ENCODE results near the gene BLCAP.
A peak's percentile ranks its signal among the peaks of the same experiment; 100 is the strongest.
"Not testable (repeated sequence)": the region's sequence is repeated elsewhere in the genome, so short reads cannot be mapped to it uniquely, and the experiment has no call there.

The BLCAP gene, protein sequence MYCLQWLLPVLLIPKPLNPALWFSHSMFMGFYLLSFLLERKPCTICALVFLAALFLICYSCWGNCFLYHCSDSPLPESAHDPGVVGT

DNA sequence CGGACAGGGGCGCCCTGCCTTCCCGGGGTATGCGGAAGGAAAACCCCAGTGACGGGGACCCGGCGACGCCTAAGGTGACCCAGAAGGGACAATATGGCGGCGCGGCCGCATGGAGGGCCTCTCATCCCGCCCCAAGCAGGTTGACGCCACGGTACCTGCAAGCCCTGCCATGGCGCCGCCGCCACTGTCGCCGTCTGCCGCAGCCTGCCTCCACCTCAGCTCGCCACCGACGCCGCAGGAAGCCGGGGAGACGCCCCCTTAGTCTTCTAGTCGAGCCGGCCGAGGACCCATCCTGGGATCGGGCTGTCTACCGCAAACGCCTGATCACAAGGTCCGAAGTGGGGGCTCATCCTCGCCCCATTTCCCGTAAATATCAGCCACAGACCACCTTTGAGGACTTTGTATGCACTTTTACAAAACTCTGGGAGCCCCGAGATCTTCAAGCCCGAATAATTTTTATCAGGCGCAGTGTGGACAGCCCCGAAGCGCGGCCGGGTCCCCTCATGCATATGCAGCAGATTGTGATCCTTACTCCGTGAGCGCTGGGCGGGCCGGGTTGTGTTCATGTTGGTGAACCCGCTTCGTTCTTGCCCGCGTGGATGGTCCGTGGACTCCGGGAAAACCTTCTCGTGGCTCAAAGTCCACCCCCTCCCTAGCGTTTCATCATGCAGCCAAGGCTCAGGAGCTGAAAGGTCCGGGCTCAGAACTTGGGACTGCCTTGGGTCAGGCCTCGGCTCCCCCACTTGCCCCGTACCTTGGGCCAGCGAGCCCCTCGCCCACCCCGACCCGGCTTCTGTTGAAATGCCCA lies at the start of gene BLCAP:
BLCAP (minus strand) TSS at position 239 of the 808 bp plus-strand sequence. CDS start 8,702 bp downstream, outside the sequence.
- DNase-seq (ENCODE audit: low read depth in 1 of 2, low spot score in 1 of 2) = peak; percentile 95 to 97
- in situ Hi-C loops (cut with HindIII; ENCODE audit: low pct_unique_long_range_greater_than_20kb, low sequenced_read_pairs) = no loop called here
- no peak for TF ChIP-seq JUND (IDR thresholded peaks at IDR 0.05; ENCODE audit: low read depth)

- in situ Hi-C loops (cut with HindIII; ENCODE audit: low pct_unique_long_range_greater_than_20kb, low sequenced_read_pairs); DNase-seq (ENCODE audit: low read depth in 1 of 2, low spot score in 1 of 2): not testable (repeated sequence)
Observed at GRCh38 chr20:37577436-37577835, 49.8 kb upstream of the BLCAP start.

DNA sequence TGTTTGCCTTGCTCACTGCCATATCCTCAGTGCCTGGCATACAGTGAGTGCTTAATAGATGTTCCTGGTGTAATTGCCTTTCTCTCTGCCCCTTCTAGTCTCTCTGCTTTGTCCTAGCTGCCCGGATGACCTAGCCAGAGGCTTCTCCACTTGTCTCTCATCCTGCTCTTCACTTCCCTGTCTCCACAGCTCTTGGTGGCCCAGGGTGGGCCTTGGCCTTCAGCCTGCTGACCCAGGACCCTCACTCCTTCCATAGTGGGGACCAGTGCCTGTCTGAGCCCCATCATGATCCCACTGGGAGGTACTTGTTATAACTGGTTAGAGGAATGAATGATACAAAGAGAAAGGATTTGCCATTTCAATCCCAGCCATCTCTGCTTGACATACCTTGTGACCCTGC lies 49.2 kb upstream of the BLCAP start:
- no peak for TF ChIP-seq JUND (IDR thresholded peaks at IDR 0.05; ENCODE audit: low read depth)
- no peak for DNase-seq (ENCODE audit: low read depth in 1 of 2, low spot score in 1 of 2)
- in situ Hi-C loops (cut with HindIII; ENCODE audit: low pct_unique_long_range_greater_than_20kb, low sequenced_read_pairs) = no loop called here

- in situ Hi-C loops (cut with HindIII; ENCODE audit: low pct_unique_long_range_greater_than_20kb, low sequenced_read_pairs) = no loop called here
- TF ChIP-seq JUND (IDR thresholded peaks at IDR 0.05; ENCODE audit: low read depth) = no peak
- DNase-seq (ENCODE audit: low read depth in 1 of 2, low spot score in 1 of 2) = no peak
Observed at GRCh38 chr20:37575884-37576283, 48.2 kb upstream of the BLCAP start.

GRCh38 chr20:37574199-37574890 lies 46.7 kb upstream of the BLCAP start:
- in situ Hi-C loops (cut with HindIII; ENCODE audit: low pct_unique_long_range_greater_than_20kb, low sequenced_read_pairs) = no loop called here
- no peak for TF ChIP-seq JUND (IDR thresholded peaks at IDR 0.05; ENCODE audit: low read depth)
- DNase-seq (ENCODE audit: low read depth in 1 of 2, low spot score in 1 of 2) = no peak

GRCh38 chr20:37573626-37574198 lies 46.0 kb upstream of the BLCAP start:
- no peak for TF ChIP-seq JUND (IDR thresholded peaks at IDR 0.05; ENCODE audit: low read depth)
- in situ Hi-C loops (cut with HindIII; ENCODE audit: low pct_unique_long_range_greater_than_20kb, low sequenced_read_pairs) = no loop called here
- DNase-seq (ENCODE audit: low read depth in 1 of 2, low spot score in 1 of 2) = no peak

- no peak for DNase-seq (ENCODE audit: low read depth in 1 of 2, low spot score in 1 of 2)
- in situ Hi-C loops (cut with HindIII; ENCODE audit: low pct_unique_long_range_greater_than_20kb, low sequenced_read_pairs) = no loop called here
- no peak for TF ChIP-seq JUND (IDR thresholded peaks at IDR 0.05; ENCODE audit: low read depth)
Observed at GRCh38 chr20:37571033-37571432, 43.4 kb upstream of the BLCAP start.

DNA sequence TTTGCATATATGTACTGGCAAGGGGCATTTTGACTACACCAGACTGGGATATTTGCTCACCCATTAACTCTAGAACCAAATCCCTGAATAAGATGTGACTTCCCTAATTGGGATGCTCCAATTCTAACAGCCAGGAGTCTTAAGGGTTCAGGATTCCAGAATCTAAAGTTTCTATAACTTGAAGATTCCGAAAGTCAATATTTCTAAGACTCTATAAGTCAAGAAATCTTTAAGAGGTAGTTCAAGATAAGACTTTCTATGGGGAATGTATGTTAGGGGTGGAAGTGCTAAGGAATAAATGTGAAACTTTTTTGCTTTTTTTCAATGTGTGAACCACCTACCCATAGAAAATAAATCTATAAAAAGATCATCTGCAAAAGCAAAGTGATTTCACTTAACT lies 42.7 kb upstream of the BLCAP start:
- no peak for TF ChIP-seq JUND (IDR thresholded peaks at IDR 0.05; ENCODE audit: low read depth)
- in situ Hi-C loops (cut with HindIII; ENCODE audit: low pct_unique_long_range_greater_than_20kb, low sequenced_read_pairs) = no loop called here

DNA sequence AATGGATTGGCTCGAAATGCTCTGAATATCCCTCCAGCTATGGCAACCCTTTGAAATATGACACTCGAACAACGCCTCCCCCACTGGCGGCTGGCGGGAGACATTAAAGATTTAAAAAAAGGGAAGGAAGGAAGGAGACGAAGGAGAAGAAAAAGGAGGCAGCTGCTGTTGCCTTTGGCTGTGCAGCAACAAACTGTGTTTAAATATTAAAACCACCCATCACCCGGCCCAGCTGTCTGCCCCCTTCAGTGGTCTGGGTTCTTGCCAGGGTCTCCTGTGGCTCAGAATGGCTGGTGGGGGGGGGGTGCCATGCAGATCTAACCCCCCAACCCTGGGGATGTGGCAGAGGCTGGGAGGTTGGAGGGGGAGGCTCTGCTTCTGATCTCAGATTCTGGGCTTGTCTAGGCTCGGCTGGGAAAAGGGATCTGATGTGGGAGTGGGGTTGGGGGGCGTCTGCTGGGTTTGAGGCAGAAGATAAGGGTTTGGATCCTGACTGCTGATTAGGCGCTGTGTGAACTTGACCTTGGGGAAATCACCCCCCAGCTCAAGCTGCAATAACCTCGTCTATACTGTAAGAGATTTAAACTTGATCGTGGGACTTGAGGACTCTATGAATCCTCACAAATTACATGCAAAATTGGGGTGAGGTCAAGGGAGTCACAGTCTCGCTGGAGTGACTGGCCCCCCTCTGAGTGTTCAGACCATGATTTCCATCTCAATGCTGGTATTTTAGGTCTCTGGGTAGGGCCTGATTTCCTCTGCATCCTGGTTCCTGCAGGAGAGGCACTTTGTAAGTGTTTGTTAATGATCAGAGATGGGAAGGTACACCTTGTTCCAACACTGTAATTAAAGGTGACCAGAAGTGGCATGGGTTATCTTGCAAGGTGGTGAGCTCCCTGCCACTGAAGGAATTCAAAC lies 40.3 kb upstream of the BLCAP start:
- TF ChIP-seq JUND (IDR thresholded peaks at IDR 0.05; ENCODE audit: low read depth) = no peak
- in situ Hi-C loops (cut with HindIII; ENCODE audit: low pct_unique_long_range_greater_than_20kb, low sequenced_read_pairs) = no loop called here
- DNase-seq (ENCODE audit: low read depth in 1 of 2, low spot score in 1 of 2) = no peak

More for the DNA sequence above, 42.7 kb upstream of the BLCAP start:
- no peak for DNase-seq (ENCODE audit: low read depth in 1 of 2, low spot score in 1 of 2)

DNA sequence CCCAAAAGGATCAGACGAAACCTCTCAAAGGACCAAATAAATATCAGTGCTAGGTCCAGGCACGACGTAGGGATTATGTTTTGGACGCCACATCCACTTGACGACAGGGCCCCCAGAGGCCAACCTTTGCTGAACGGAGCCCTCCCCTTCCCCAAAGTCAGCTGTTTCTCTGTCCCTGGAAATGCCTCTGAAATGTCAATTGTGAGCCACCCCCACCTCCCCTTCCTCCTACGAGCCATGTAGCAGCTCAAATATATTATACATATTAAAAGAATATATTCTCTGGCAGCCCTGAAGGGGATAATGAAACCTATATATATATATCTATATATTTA lies 39.6 kb upstream of the BLCAP start:
- in situ Hi-C loops (cut with HindIII; ENCODE audit: low pct_unique_long_range_greater_than_20kb, low sequenced_read_pairs) = no loop called here

GRCh38 chr20:37566590-37567330 lies 39.1 kb upstream of the BLCAP start:
- TF ChIP-seq JUND (IDR thresholded peaks at IDR 0.05; ENCODE audit: low read depth) = no peak
- in situ Hi-C loops (cut with HindIII; ENCODE audit: low pct_unique_long_range_greater_than_20kb, low sequenced_read_pairs) = no loop called here
- no peak for DNase-seq (ENCODE audit: low read depth in 1 of 2, low spot score in 1 of 2)

More for the DNA sequence above, 39.6 kb upstream of the BLCAP start:
- no peak for DNase-seq (ENCODE audit: low read depth in 1 of 2, low spot score in 1 of 2)
- no peak for TF ChIP-seq JUND (IDR thresholded peaks at IDR 0.05; ENCODE audit: low read depth)
